GM10266 (cell line): Measurements from ENCODE around the gene GGT1.
A peak's percentile ranks its signal among the peaks of the same experiment; 100 is the strongest.
"Not testable (repeated sequence)": the region's sequence is repeated elsewhere in the genome, so short reads cannot be mapped to it uniquely, and the experiment has no call there.

Experiments
- DNase-seq: peaks from one replicate; pipeline ENCODE4 v3.0.0; 2012; ENCODE audit errors: extremely low spot score
- CTCF ChIP-seq: IDR thresholded peaks from 2 replicates; pipeline ENCODE4 v1.5.1; 2012; ENCODE audit warnings: mild to moderate bottlenecking, low read depth; ENCODE audit not compliant: control insufficient read depth, insufficient read depth; ENCODE audit errors: missing control alignments

The GGT1 gene

GRCh38 chr22:24634776-24635389 is 31.9 kb downstream of the GGT1 start:
- TF ChIP-seq CTCF = peak; percentile 10
- DNase-seq = peak; percentile 2

- DNase-seq = not testable (repeated sequence)
Observed at GRCh38 chr22:24636513-24636912, 33.5 kb downstream of the GGT1 start.

- not testable (repeated sequence) for DNase-seq
Observed at GRCh38 chr22:24642307-24642706, 39.3 kb downstream of the GGT1 start.

GRCh38 chr22:24644409-24644808 is 41.4 kb downstream of the GGT1 start:
- DNase-seq = not testable (repeated sequence)

- DNase-seq = not testable (repeated sequence)
Observed at GRCh38 chr22:24645408-24646399, 42.7 kb downstream of the GGT1 start.

- DNase-seq = not testable (repeated sequence)
Observed at GRCh38 chr22:24646756-24647155, 43.8 kb downstream of the GGT1 start.

- not testable (repeated sequence) for DNase-seq
Observed at GRCh38 chr22:24649371-24649770, 46.4 kb downstream of the GGT1 start.

GRCh38 chr22:24650884-24651283 is 47.9 kb downstream of the GGT1 start:
- DNase-seq = not testable (repeated sequence)

- DNase-seq = not testable (repeated sequence)
Observed at GRCh38 chr22:24665395-24665794, 62.4 kb downstream of the GGT1 start.

- not testable (repeated sequence) for DNase-seq
Observed at GRCh38 chr22:24667904-24668303, 64.9 kb downstream of the GGT1 start.

- not testable (repeated sequence) for DNase-seq
Observed at GRCh38 chr22:24672532-24672931, 69.5 kb downstream of the GGT1 start.
